SK-N-SH treated with all-trans-retinoic acid at 6 μM for 48 hours (cell line): Measurements from ENCODE around the gene RASA3.

Experiments
- ZNF70 ChIP-seq: fragments of 450-650 bp; formaldehyde crosslinking; IDR thresholded peaks from 2 replicates; pipeline ENCODE4 v1.5.0; 2020; ENCODE audit warnings: mild to moderate bottlenecking, moderate library complexity
- ZNF8 ChIP-seq: fragments of 450-650 bp; formaldehyde crosslinking; IDR thresholded peaks from 2 replicates; pipeline ENCODE4 v1.5.0; 2020; ENCODE audit warnings: mild to moderate bottlenecking, moderate library complexity
- TF ChIP-seq, protein P1 (sequence below): fragments of 250-450 bp; sonication (Bioruptor Pico); IDR thresholded peaks from 2 replicates; pipeline ENCODE4 v1.8.0; 2020; ENCODE audit warnings: mild to moderate bottlenecking, moderate library complexity, borderline replicate concordance
- TF ChIP-seq, protein P2 (sequence below): fragments of 250-450 bp; sonication (Bioruptor Pico); IDR thresholded peaks from 2 replicates; pipeline ENCODE4 v1.5.1; 2020; ENCODE audit warnings: low read depth, mild to moderate bottlenecking, moderate library complexity
- TF ChIP-seq, protein P3 (sequence below): fragments of 250-450 bp; sonication (Bioruptor Pico); IDR thresholded peaks from 2 replicates; pipeline ENCODE4 v1.8.0; 2021; ENCODE audit warnings: low read depth, mild to moderate bottlenecking, moderate library complexity, borderline replicate concordance

DNA sequence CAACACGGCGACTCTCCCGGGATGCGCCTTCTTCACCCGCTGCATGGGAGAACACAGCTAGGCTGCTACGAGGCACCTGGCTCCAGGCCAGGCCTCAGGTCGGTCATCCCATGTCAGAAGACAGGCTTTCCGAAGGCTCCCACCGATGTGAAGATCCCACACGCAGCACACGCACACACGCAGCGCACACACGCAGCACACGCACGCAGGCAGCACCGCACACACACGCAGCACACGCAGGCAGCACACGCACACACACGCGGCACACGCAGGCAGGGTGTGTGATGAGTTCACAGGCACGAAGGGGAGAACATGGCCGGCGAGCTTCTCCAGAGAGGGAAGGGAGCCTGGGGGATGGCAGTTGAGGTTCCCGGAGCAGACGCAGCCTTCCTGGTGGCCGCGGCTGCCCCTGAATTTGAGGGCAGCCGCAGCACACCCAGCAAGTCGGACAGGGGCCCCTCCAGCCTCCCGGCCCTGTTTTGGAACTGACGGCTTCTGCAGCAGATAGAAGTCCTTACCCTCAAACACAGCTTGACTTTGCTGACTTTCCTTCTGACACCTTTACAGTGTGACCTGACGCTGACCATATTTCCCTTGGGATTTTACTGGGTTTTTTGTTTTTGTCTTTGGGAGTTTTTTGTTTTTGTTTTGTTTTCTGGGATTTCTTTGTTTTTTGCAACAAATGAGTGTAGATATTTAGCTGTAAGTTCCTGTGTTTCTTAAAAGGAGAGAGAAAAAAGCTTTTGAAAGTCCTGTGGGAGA, 55.9 kb downstream of the RASA3 start:
- TF ChIP-seq, protein P1, sequence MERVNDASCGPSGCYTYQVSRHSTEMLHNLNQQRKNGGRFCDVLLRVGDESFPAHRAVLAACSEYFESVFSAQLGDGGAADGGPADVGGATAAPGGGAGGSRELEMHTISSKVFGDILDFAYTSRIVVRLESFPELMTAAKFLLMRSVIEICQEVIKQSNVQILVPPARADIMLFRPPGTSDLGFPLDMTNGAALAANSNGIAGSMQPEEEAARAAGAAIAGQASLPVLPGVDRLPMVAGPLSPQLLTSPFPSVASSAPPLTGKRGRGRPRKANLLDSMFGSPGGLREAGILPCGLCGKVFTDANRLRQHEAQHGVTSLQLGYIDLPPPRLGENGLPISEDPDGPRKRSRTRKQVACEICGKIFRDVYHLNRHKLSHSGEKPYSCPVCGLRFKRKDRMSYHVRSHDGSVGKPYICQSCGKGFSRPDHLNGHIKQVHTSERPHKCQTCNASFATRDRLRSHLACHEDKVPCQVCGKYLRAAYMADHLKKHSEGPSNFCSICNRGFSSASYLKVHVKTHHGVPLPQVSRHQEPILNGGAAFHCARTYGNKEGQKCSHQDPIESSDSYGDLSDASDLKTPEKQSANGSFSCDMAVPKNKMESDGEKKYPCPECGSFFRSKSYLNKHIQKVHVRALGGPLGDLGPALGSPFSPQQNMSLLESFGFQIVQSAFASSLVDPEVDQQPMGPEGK (CRISPR knock-in tag) = no peak
- TF ChIP-seq ZNF70 (CRISPR knock-in tag) (no peak), ZNF8 (CRISPR knock-in tag) (no peak)
- TF ChIP-seq, protein P2, sequence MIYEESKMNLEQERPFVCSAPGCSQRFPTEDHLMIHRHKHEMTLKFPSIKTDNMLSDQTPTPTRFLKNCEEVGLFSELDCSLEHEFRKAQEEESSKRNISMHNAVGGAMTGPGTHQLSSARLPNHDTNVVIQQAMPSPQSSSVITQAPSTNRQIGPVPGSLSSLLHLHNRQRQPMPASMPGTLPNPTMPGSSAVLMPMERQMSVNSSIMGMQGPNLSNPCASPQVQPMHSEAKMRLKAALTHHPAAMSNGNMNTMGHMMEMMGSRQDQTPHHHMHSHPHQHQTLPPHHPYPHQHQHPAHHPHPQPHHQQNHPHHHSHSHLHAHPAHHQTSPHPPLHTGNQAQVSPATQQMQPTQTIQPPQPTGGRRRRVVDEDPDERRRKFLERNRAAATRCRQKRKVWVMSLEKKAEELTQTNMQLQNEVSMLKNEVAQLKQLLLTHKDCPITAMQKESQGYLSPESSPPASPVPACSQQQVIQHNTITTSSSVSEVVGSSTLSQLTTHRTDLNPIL (CRISPR knock-in tag) = no peak
- TF ChIP-seq, protein P3, sequence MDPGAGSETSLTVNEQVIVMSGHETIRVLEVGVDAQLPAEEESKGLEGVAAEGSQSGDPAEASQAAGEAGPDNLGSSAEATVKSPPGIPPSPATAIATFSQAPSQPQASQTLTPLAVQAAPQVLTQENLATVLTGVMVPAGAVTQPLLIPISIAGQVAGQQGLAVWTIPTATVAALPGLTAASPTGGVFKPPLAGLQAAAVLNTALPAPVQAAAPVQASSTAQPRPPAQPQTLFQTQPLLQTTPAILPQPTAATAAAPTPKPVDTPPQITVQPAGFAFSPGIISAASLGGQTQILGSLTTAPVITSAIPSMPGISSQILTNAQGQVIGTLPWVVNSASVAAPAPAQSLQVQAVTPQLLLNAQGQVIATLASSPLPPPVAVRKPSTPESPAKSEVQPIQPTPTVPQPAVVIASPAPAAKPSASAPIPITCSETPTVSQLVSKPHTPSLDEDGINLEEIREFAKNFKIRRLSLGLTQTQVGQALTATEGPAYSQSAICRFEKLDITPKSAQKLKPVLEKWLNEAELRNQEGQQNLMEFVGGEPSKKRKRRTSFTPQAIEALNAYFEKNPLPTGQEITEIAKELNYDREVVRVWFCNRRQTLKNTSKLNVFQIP (CRISPR knock-in tag) = no peak
